ENCODE data around the gene ARID1A.
"Not testable (repeated sequence)": the region's sequence is repeated elsewhere in the genome, so short reads cannot be mapped to it uniquely, and the experiment has no call there.

The ARID1A gene

DNA sequence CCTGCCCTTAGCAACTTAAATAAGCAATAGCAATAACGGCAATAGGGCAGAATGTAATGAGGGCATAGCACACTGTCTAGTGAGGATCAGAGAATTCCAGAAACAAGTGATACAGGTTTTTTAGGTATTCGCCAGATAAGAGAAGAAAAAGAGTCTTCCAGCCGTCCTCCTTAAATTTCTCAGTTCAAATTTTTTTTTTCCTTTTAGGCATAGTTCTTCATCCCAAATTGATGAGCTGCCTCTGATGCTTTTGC is 93.7 kb downstream of the ARID1A start:
- no peak for DNase-seq

DNA sequence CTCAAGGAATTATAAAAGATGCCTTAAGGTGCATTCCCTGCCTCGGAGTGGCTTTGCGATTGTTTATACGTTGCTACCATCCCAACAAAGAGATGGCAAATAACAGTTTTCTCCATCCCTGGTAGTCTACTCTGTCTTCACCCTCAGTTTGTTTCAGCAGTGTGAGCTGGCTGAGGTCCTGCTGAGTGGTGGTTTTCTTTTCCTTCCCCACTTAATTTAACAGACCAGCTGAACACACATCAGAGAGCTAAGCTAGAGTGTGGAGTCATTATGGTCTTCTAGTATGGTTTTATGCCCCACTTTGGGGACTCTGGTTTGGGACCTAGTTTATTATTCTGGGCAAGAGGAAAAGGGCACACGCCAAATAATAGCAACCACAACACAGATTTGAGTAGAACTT is 94.1 kb downstream of the ARID1A start:
- DNase-seq: no peak

- no peak for DNase-seq
Observed at GRCh38 chr1:26790551-26790953, 94.7 kb downstream of the ARID1A start.

DNA sequence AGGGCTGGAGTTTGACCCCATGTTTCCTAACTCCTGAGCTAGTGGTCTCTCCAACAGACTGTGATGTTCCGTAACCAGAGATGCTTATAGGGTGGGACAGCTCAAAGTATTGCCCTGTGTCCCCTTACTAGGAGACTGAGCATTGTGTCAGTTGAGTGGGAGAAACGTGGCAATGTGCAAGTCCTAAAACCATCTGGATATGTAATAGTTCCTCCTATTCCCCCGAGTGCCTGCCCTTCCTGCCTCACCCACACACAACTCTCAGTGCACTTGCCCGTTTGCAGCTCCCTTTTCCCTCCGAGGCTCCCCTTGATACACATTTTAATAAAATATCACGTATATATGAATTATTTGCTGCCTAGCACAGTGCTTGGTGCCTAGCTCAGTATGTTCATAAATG is 95.3 kb downstream of the ARID1A start:
- no peak for DNase-seq

DNA sequence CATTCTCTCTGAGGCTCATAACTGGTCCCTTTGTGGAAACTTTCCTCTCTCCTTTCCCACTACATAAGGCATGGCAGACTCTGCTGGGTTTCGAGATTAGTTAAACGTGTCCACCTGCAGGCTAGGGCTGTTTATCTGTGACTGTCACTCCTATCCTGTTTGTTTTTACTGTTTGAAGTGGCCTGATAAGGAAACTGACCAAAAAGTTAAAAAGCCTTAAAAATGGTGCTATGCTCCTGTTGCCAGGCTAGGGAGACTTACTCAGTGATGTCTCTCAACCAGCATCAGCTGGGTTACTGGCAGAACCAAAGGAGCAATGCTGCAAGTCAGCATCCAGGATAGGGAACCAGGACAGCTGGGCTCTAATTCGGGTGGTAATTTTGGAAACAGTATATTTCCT is 95.8 kb downstream of the ARID1A start:
- no peak for DNase-seq

DNA sequence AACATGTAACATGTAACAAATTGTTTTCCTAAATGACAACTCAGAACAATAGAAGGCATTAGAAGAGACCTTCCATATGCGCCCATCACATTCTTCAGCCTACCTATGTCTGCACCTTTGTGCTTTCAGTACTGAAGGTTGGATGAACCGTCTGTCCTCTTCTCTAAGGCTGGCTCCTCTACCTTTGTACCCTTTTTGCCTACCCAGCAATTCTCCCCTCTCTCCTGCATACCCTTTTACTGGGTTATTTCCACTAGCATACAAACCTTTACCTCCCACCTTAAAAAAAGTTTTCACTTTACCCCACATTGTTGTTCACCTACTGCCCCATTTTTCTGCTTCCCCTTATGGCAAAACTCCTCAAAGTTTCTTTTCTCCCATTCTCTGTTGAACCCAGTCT is 97.1 kb downstream of the ARID1A start:
- DNase-seq: no peak

DNA sequence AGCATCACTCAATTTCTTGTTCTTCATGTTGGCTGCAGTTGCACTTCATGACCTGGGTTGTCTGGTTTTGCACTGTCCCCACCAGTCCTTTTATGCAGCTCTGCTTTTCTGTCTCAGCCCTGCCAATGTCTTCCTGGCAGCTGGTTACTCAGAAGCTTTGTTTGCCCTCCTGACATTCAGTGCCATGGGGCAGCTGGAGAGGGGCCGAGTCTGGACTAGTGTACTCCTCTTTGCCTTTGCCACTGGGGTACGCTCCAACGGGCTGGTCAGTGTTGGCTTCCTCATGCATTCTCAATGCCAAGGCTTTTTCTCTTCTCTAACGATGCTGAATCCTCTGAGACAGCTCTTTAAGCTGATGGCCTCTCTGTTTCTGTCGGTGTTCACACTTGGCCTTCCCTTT is 98.6 kb downstream of the ARID1A start:
- no peak for DNase-seq

GRCh38 chr1:26797627-26798026 is 101.8 kb downstream of the ARID1A start:
- no peak for DNase-seq

DNA sequence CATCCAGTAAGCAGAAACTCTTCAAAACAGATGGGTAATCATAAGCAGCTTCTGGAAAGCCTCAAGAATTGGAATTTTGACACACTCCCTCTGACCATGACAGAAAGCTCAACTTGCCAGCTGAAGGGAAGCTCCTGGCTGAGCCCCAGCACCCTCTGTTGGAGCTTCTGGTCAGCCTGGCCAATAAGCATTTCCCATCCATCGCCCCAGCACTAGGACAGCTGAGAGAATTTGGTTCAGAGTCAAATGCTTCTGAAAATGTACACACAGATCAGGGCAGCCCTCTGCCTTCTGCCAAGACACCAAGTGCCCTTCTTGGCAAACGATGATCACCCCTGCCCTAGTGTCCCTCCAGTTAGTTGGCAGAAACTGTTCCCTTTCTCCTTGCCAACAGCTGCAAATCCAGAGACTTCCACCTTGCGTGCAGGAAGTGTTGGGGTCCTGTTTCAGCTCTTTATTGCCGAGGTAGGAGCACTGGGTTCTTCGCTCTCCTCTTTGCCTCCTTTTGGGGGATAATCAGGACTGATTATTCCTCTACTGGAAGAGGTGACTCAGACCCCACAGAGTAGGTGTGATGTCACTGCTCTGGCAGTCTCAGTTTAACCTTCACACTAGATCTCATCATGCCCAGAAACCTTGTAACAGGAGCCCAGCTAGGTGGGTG is 103.8 kb downstream of the ARID1A start:
- no peak for DNase-seq

- DNase-seq: not testable (repeated sequence)
Observed at GRCh38 chr1:26803932-26804331, 108.1 kb downstream of the ARID1A start.

DNA sequence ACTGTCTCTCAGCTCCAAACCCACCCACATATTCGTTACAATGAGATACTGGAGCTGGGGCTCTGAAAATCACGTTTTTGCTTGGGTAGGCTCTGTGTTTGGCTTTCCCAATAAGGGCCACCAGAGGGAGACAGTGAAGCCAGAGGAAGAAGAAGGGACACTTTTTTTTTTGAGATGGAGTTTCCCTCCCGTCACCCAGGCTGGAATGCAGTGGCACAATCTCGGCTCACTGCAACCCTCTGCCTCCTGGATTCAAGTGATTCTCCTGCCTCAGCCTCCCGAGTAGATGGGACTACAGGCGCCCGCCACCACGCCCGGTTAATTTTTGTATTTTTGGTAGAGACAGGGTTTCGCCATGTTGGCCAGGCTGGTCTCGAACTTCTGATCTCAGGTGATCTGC is 114.3 kb downstream of the ARID1A start:
- peak; percentile 43 for DNase-seq

DNA sequence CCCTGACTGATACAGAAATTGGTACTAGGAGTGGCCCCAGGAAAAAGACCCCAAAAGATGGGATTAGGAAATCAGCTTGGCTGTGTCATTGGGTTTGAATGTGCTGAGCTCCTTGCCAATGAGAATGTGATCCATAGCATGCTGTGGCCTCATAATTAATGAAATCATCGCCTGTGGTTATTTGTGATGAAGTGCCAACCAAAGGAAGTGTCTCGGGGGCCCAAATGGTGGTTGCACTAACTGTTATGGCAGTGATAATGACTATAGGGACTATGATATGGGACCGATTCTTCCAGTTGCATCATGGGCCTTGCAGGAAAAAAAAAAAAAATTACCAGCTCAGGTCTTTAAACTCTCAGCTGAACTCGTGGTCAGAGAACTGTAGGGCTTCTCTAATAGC is 115.2 kb downstream of the ARID1A start:
- no peak for DNase-seq

GRCh38 chr1:26811708-26812107 is 115.9 kb downstream of the ARID1A start:
- DNase-seq: no peak

DNA sequence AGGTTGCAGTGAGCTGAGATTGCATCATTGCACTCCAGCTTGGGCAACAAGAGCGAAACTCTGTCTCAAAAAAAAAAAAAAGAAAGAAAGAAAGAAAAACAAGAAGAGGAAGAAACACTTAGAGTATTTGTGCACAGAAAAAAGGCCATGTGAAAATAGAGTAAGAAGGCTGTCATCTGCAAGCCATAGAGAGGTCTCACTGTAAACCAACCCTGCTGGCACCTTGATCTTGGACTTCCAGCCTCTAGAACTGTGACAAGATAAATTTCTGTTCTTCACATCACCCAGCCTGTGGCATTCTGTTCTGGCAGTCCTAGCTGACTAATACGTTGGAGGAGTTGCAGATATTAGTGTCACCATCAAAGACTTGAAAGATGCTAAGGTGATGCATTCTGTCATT is 118.6 kb downstream of the ARID1A start:
- DNase-seq: no peak

- no peak for DNase-seq
Observed at GRCh38 chr1:26814893-26815292, 119.1 kb downstream of the ARID1A start.

- DNase-seq: no peak
Observed at GRCh38 chr1:26820784-26821269, 125.0 kb downstream of the ARID1A start.

GRCh38 chr1:26822737-26823395 is 127.1 kb downstream of the ARID1A start:
- DNase-seq: no peak

GRCh38 chr1:26824731-26825130 is 128.9 kb downstream of the ARID1A start:
- no peak for DNase-seq

DNA sequence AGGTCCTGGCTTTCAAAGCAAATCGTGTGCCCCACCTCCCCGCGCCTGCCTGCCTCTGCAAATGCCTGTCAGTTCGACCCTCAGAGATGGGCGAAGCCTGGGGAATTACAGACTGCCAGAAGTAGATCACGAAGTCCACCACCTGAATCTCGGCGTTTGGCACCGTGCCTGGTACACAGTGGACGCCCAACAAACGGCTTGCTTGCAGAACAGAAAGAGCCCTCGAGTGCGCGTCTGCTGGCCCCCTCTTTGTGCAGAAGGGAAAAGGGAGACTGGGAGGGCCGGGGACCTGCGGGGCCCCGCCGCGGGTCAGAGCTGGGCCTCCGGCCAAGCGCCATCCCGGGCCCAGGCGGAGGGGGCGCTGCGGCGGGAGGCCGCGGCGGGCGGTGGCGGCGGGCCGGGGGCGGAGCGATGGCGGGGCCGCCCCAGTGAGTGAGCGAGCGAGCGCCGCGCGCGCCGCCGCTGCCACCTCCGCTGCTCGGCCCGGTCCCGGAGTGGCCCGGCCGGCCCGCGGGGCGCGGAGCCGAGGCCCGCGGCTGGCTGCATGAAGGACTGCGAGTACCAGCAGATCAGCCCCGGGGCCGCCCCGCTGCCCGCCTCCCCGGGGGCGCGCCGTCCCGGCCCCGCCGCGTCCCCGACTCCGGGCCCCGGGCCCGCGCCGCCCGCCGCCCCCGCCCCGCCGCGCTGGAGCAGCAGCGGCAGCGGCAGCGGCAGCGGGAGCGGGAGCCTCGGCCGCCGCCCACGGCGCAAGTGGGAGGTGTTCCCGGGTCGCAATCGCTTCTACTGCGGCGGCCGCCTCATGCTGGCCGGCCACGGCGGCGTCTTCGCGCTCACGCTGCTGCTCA is 130.7 kb downstream of the ARID1A start, which contains the start of gene ZDHHC18:
Gene ZDHHC18, plus strand, starts transcription at position 428 of the 845 bp plus-strand sequence. Its CDS starts 117 bp downstream, at position 545.
- DNase-seq: peak; percentile 64

GRCh38 chr1:26827106-26827604 is 131.3 kb downstream of the ARID1A start:
- DNase-seq: no peak

DNA sequence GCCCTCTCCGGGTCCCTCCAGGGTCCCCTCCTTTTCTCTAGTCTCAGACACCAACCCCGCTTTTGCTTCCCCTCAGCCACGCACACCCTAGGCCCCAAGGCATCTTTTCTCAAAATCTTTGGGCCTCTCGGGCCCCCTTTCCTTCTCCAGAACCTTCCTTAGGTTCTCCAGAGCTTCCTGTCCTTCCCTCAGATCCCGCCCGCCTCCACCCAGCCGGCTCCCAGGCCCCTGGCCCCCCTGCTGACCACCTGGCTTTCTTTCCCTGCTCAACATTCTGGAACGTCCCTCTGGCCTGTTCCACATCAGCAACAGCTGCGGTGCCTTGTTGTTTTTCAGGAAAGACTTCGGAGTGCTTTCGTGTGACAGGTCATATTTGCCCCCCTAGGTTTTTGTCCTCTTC is 131.8 kb downstream of the ARID1A start:
- DNase-seq: no peak

GRCh38 chr1:26828411-26828991 is 132.7 kb downstream of the ARID1A start:
- DNase-seq: no peak

GRCh38 chr1:26829184-26829911 is 133.5 kb downstream of the ARID1A start:
- no peak for DNase-seq
